Lung (tissue), 12 donors: ENCODE results near the gene ADAMTS12. TPM values are rescaled to one million over a fixed set of nuclear protein-coding genes. Genes with fewer than 3 reads are reported as not detected.

Experiments
- ATAC-seq: fragments of 200-7000 bp; cut with Tn5 transposase; one replicate; pipeline ENCODE4 v1.9.1; 2020; ENCODE audit warnings: moderate number of reproducible peaks; ENCODE audit not compliant: insufficient read depth, low FRiP score
- DNase-seq, 3 donors: peaks; one replicate each; pipeline ENCODE4 v3.0.0-alpha.2; 2013 to 2017
- H3K27ac ChIP-seq, 2 donors: one replicate each; pipeline ENCODE4 v1.5.1; 2013; ENCODE audit warnings: mild to moderate bottlenecking in 2 of 2, moderate library complexity in 2 of 2, control low read depth in 1 of 2, inconsistent platforms in 1 of 2, low read depth in 1 of 2, low read length in 1 of 2
- H3K27me3 ChIP-seq, 3 donors: one replicate each; pipeline ENCODE4 v1.5.1; 2013; ENCODE audit warnings: low read length in 2 of 3; ENCODE audit not compliant: control insufficient read depth in 3 of 3, insufficient read depth in 3 of 3
- H3K36me3 ChIP-seq, 4 donors: one replicate each; pipeline ENCODE4 v1.5.1; 2013; ENCODE audit warnings: low read length in 4 of 4, mild to moderate bottlenecking in 1 of 4, moderate library complexity in 1 of 4; ENCODE audit not compliant: control insufficient read depth in 4 of 4, insufficient read depth in 4 of 4
- H3K4me1 ChIP-seq, 5 donors: one replicate each; pipeline ENCODE4 v1.5.1; 2013; ENCODE audit warnings: low read length in 5 of 5, mild to moderate bottlenecking in 2 of 5, moderate library complexity in 1 of 5; ENCODE audit not compliant: control insufficient read depth in 5 of 5, insufficient read depth in 5 of 5
- H3K4me3 ChIP-seq: one replicate; pipeline ENCODE4 v1.5.1; 2013; ENCODE audit warnings: mild to moderate bottlenecking, control low read depth, moderate library complexity
- H3K9ac ChIP-seq, 2 donors: one replicate each; pipeline ENCODE4 v1.5.1; 2013; ENCODE audit warnings: low read length in 2 of 2, control low read depth in 1 of 2; ENCODE audit not compliant: insufficient read depth in 1 of 2
- H3K9me3 ChIP-seq, 4 donors: one replicate each; pipeline ENCODE4 v1.5.1; 2013; ENCODE audit warnings: low read length in 3 of 4, mild to moderate bottlenecking in 1 of 4, moderate library complexity in 1 of 4; ENCODE audit not compliant: control insufficient read depth in 4 of 4, insufficient read depth in 3 of 4
- WGBS, 2 donors: extraction: QIAGEN DNeasy Blood & Tissue Kit; methylation state at CpG; one replicate each; pipeline ENCODE4 v1.1.7; 2013; 5-methylcytosine and 5-hydroxymethylcytosine counted together
- polyA plus RNA-seq, 2 donors: library from polyadenylated mRNA; stranded (reverse); fragments of 200-250 nt; gene quantifications; one replicate each; pipeline ENCODE4 v1.2.1, GENCODE V29; 2013
- total RNA-seq, 2 donors: library from RNA; depleted of rRNA in 1 of 2; stranded (reverse); fragments of >200 nt in 1 of 2; gene quantifications; one replicate each; pipeline ENCODE4 v1.2.1, GENCODE V29; 2014 to 2021
- TF ChIP-seq, protein P1 (sequence below): IDR thresholded peaks from 2 replicates; pipeline ENCODE4 v1.5.1; 2012; ENCODE audit warnings: mild to moderate bottlenecking; ENCODE audit errors: control extremely low read depth, extremely low read depth
- donor health status: control.
- donor health status: control.
- donor health status: Bipolar disorder and iron deficiency.
- donor health status: healthy.
- donor health status: DM: yes; HTN: yes; CAD: no.

ADAMTS12 gene
- total and polyA plus RNA-seq, 4 donors = 1.3 to 55.1 (median 4.3) TPM

- Histone ChIP-seq H3K27ac (no peak overlapping the region), H3K27me3 (no peaks in the 10 kb centered on the region), H3K4me3 (no peak overlapping the region), H3K9ac (no peak overlapping the region), H3K4me1 (peaks cover 0 to 16% (median 4%) of the 10 kb centered on the region in 5 donors), H3K9me3 (peaks cover 0 to 3% (median 0%) of the 10 kb centered on the region in 4 donors), H3K36me3 (peaks cover 0 to 3% (median 0%) of the 10 kb centered on the region in 4 donors)
- DNase-seq (no peak), ATAC-seq (no peak)
- WGBS, 2 donors = 92 to 96% methylated on average over 3 of the region's 3 CpGs
- TF ChIP-seq, protein P1, sequence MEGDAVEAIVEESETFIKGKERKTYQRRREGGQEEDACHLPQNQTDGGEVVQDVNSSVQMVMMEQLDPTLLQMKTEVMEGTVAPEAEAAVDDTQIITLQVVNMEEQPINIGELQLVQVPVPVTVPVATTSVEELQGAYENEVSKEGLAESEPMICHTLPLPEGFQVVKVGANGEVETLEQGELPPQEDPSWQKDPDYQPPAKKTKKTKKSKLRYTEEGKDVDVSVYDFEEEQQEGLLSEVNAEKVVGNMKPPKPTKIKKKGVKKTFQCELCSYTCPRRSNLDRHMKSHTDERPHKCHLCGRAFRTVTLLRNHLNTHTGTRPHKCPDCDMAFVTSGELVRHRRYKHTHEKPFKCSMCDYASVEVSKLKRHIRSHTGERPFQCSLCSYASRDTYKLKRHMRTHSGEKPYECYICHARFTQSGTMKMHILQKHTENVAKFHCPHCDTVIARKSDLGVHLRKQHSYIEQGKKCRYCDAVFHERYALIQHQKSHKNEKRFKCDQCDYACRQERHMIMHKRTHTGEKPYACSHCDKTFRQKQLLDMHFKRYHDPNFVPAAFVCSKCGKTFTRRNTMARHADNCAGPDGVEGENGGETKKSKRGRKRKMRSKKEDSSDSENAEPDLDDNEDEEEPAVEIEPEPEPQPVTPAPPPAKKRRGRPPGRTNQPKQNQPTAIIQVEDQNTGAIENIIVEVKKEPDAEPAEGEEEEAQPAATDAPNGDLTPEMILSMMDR = no peak
These were observed 48.2 kb downstream of the ADAMTS12 start for GRCh38 chr5:33843579-33843978.

DNA sequence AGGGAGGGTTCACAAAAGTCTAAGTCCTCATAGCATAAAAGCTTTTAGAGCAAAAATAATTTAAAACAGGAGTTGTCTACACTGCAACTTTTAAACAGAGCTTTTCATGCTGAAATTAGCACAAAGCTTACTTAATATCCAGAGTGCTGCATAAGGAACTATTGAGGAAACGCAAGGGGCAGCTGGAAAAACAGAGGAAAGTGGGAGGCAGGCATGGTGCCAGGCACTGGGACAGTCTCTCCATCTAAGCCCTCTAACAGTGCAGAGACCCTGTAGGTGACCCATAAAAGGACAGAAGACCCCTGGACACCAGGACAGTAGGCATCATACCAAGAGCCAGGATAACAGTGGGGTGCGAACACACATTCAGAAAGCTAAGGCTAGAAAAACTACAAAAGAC lies 49.3 kb downstream of the ADAMTS12 start:
- peaks cover 0 to under 1% (median 0%) of the 10 kb centered on the region in 4 donors for H3K36me3 ChIP-seq

GRCh38 chr5:33841891-33842290 lies 49.9 kb downstream of the ADAMTS12 start:
- Histone ChIP-seq H3K4me1 (peaks cover 0 to 16% (median 4%) of the 10 kb centered on the region in 5 donors), H3K4me3 (no peak overlapping the region), H3K9me3 (peaks cover 0 to 3% (median 0%) of the 10 kb centered on the region in 4 donors), H3K27me3 (no peaks in the 10 kb centered on the region), H3K27ac (no peak overlapping the region), H3K9ac (no peak overlapping the region), H3K36me3 (peaks cover 0 to 4% (median 0%) of the 10 kb centered on the region in 4 donors)
- 90 to 94% methylated on average over 5 of the region's 5 CpGs for WGBS, 2 donors
- DNase-seq = no peak
- TF ChIP-seq, protein P1 = no peak
- no peak for ATAC-seq

More for the DNA sequence above, 49.3 kb downstream of the ADAMTS12 start:
- H3K27ac ChIP-seq = no peak overlapping the region
- DNase-seq = no peak
- 89 to 91% methylated on average over 2 of the region's 2 CpGs for WGBS, 2 donors
- H3K4me1 ChIP-seq = peaks cover 0 to 16% (median 4%) of the 10 kb centered on the region in 5 donors
- no peak overlapping the region for H3K4me3 ChIP-seq
- peaks cover 0 to 3% (median 0%) of the 10 kb centered on the region in 4 donors for H3K9me3 ChIP-seq
- H3K27me3 ChIP-seq = no peaks in the 10 kb centered on the region
- no peak overlapping the region for H3K9ac ChIP-seq
- no peak for ATAC-seq
- TF ChIP-seq, protein P1 = no peak
